SK-N-SH (cell line): ENCODE data around the gene HCST.

Source experiments
- CTCF ChIP-seq: fragments of 200-600 bp; sonication (generic); IDR thresholded peaks from 2 replicates; pipeline ENCODE4 v1.6.1; 2017; ENCODE audit warnings: antibody characterized with exemption, mild to moderate bottlenecking, moderate library complexity
- ELF1 ChIP-seq: IDR thresholded peaks from 2 replicates; pipeline ENCODE4 v1.4.0; 2012
- EP300 ChIP-seq, 2 experiments: IDR thresholded peaks; 2 replicates each; pipeline versions ENCODE4 v1.4.0 to v1.6.1; 2012; ENCODE audit warnings: borderline replicate concordance in 1 of 2, low read depth in 1 of 2, low read length in 1 of 2
- EZH2phosphoT487 ChIP-seq: fragments of 200-600 bp; sonication (generic); IDR thresholded peaks from 2 replicates; pipeline ENCODE4 v1.6.1; 2017; ENCODE audit warnings: low read depth, mixed run types, mild to moderate bottlenecking, antibody characterized with exemption, moderate library complexity, borderline replicate concordance
- FOXM1 ChIP-seq: IDR thresholded peaks from 2 replicates; pipeline ENCODE4 v1.4.0; 2012; ENCODE audit warnings: low read depth, mild to moderate bottlenecking
- MAX ChIP-seq: IDR thresholded peaks from 2 replicates; pipeline ENCODE4 v1.4.0; 2012; ENCODE audit warnings: low read depth
- POLR2AphosphoS5 ChIP-seq: IDR thresholded peaks from 2 replicates; pipeline ENCODE4 v1.6.1; 2012; ENCODE audit warnings: low read depth, low read length
- REST ChIP-seq: IDR thresholded peaks from 2 replicates; pipeline ENCODE4 v1.6.1; 2012; ENCODE audit warnings: mild to moderate bottlenecking, low read depth, low read length, moderate library complexity
- SIN3A ChIP-seq: IDR thresholded peaks from 2 replicates; pipeline ENCODE4 v1.6.1; 2012; ENCODE audit warnings: low read depth, mild to moderate bottlenecking, low read length, moderate library complexity, borderline replicate concordance
- SMC3 ChIP-seq: IDR thresholded peaks from 2 replicates; pipeline ENCODE4 v1.6.1; 2012; ENCODE audit warnings: low read depth, low read length, improper control_type of control experiment

GRCh38 chr19:35863018-35863417 lies 39.3 kb upstream of the HCST start:
- TF ChIP-seq FOXM1 (no peak), CTCF (no peak), SMC3 (no peak), SIN3A (no peak), MAX (no peak), EP300 (IDR thresholded peaks at IDR 0.05; ENCODE audit: borderline replicate concordance in 1 of 2, low read depth in 1 of 2, low read length in 1 of 2) (no peak), REST (no peak), EZH2phosphoT487 (no peak), POLR2AphosphoS5 (no peak), ELF1 (no peak)
